ENCODE measurements around the gene MAGI2.
"Not testable (repeated sequence)": the region's sequence is repeated elsewhere in the genome, so short reads cannot be mapped to it uniquely, and the experiment has no call there.

The MAGI2 gene

GRCh38 chr7:78326189-78326588 lies 1127.3 kb downstream of the MAGI2 start:
- no peak for DNase-seq

GRCh38 chr7:78323118-78323517 lies 1130.3 kb downstream of the MAGI2 start:
- DNase-seq: no peak

- not testable (repeated sequence) for DNase-seq
Measured at GRCh38 chr7:78322231-78322630, 1131.2 kb downstream of the MAGI2 start.

GRCh38 chr7:78317371-78317770 lies 1136.1 kb downstream of the MAGI2 start:
- DNase-seq: no peak

GRCh38 chr7:78316110-78316509 lies 1137.4 kb downstream of the MAGI2 start:
- DNase-seq: no peak

- DNase-seq: no peak
Measured at GRCh38 chr7:78315119-78315518, 1138.3 kb downstream of the MAGI2 start.

- no peak for DNase-seq
Measured at GRCh38 chr7:78311181-78311580, 1142.3 kb downstream of the MAGI2 start.

GRCh38 chr7:78307892-78308291 lies 1145.6 kb downstream of the MAGI2 start:
- DNase-seq: no peak

- no peak for DNase-seq
Measured at GRCh38 chr7:78306634-78307033, 1146.8 kb downstream of the MAGI2 start.

- no peak for DNase-seq
Measured at GRCh38 chr7:78301407-78301806, 1152.1 kb downstream of the MAGI2 start.

GRCh38 chr7:78299088-78299487 lies 1154.4 kb downstream of the MAGI2 start:
- no peak for DNase-seq

- DNase-seq: no peak
Measured at GRCh38 chr7:78296644-78297371, 1156.7 kb downstream of the MAGI2 start.

- DNase-seq: no peak
Measured at GRCh38 chr7:78296046-78296597, 1157.3 kb downstream of the MAGI2 start.

- not testable (repeated sequence) for DNase-seq
Measured at GRCh38 chr7:78289471-78289870, 1164.0 kb downstream of the MAGI2 start.

- DNase-seq: no peak
Measured at GRCh38 chr7:78284945-78285344, 1168.5 kb downstream of the MAGI2 start.

- DNase-seq: no peak
Measured at GRCh38 chr7:78280276-78280675, 1173.2 kb downstream of the MAGI2 start.

GRCh38 chr7:78279457-78279856 lies 1174.0 kb downstream of the MAGI2 start:
- no peak for DNase-seq

- no peak for DNase-seq
Measured at GRCh38 chr7:78279032-78279431, 1174.4 kb downstream of the MAGI2 start.

- DNase-seq: no peak
Measured at GRCh38 chr7:78267141-78267540, 1186.3 kb downstream of the MAGI2 start.

GRCh38 chr7:78265486-78265885 lies 1188.0 kb downstream of the MAGI2 start:
- DNase-seq: no peak

GRCh38 chr7:78265071-78265470 lies 1188.4 kb downstream of the MAGI2 start:
- no peak for DNase-seq

- no peak for DNase-seq
Measured at GRCh38 chr7:78264105-78264504, 1189.4 kb downstream of the MAGI2 start.

GRCh38 chr7:78261739-78262138 lies 1191.7 kb downstream of the MAGI2 start:
- no peak for DNase-seq

GRCh38 chr7:78261302-78261701 lies 1192.2 kb downstream of the MAGI2 start:
- no peak for DNase-seq

GRCh38 chr7:78260826-78261225 lies 1192.6 kb downstream of the MAGI2 start:
- DNase-seq: no peak

All from stimulated activated CD4-positive, alpha-beta T cell treated with anti-CD3 and anti-CD28 coated beads, Interleukin-15, amount 100 ng/mL, for 24 hours (primary cell).